H1 (cell line): ENCODE measurements around the gene DNAL1. TPM values are rescaled to one million over a fixed set of nuclear protein-coding genes. Genes with fewer than 3 reads are reported as not detected.

ENCODE experiments used
- CTCF ChIA-PET: fragments of 300-600 bp; sonication (Branson Sonifier 250); formaldehyde crosslinking; loops from one replicate; lab custom pipeline; 2021; ENCODE audit not compliant: partially characterized antibody; lab: Charles Lee
- POLR2A ChIA-PET: fragments of 300-600 bp; sonication (Branson Sonifier 250); formaldehyde crosslinking; loops from one replicate; lab custom pipeline; 2021; ENCODE audit warnings: inconsistent platforms; ENCODE audit not compliant: partially characterized antibody; lab: Charles Lee
- DNase-seq, 2 experiments: peaks; one replicate each; pipeline versions ENCODE4 v3.0.0 to v3.0.0-alpha.2; 2010 to 2022; ENCODE audit warnings: low spot score in 2 of 2, low read depth in 1 of 2, mixed read lengths in 1 of 2
- FAIRE-seq: peaks from 2 replicates; lab custom pipeline; 2011; peaks lifted over from hg19 to GRCh38; lab: Jason Lieb, UNC
- H2AFZ ChIP-seq: 2 replicates; pipeline ENCODE4 v1.8.1; 2012; ENCODE audit warnings: low read length, inconsistent platforms
- H2AK5ac ChIP-seq: 2 replicates; pipeline ENCODE4 v1.6.1; 2013; ENCODE audit warnings: low read depth, low read length
- H2BK120ac ChIP-seq: replicated peaks from 2 replicates; pipeline ENCODE3; 2013; ENCODE audit warnings: low read depth, low read length, inconsistent platforms
- H2BK12ac ChIP-seq: 2 replicates; pipeline ENCODE4 v1.6.1; 2013; ENCODE audit warnings: low read depth, low read length
- H2BK15ac ChIP-seq: 2 replicates; pipeline ENCODE4 v1.6.1; 2013; ENCODE audit warnings: low read length
- H2BK20ac ChIP-seq: 2 replicates; pipeline ENCODE4 v1.6.1; 2013; ENCODE audit warnings: low read length
- H2BK5ac ChIP-seq: 2 replicates; pipeline ENCODE4 v1.6.1; 2013; ENCODE audit warnings: low read depth, low read length
- H3K14ac ChIP-seq: 2 replicates; pipeline ENCODE4 v1.6.1; 2013; ENCODE audit warnings: inconsistent platforms; ENCODE audit not compliant: insufficient read length
- H3K18ac ChIP-seq: 2 replicates; pipeline ENCODE4 v1.6.1; 2013; ENCODE audit warnings: low read length; ENCODE audit errors: extremely low read depth
- H3K23ac ChIP-seq: 2 replicates; pipeline ENCODE4 v1.6.1; 2013; ENCODE audit warnings: inconsistent platforms; ENCODE audit not compliant: insufficient read length
- H3K23me2 ChIP-seq: 2 replicates; pipeline ENCODE4 v1.6.1; 2013; ENCODE audit warnings: low read depth, low read length
- H3K27ac ChIP-seq: 2 replicates; pipeline ENCODE4 v1.6.1; 2011; ENCODE audit warnings: low read depth, low read length, inconsistent platforms
- H3K27me3 ChIP-seq, 4 experiments: replicated peaks in 1 of 4; 1 replicate in 1 of 4; 2 replicates in 3 of 4; pipeline versions ENCODE4 v1.6.1 to v1.8.1; 2011 to 2013; ENCODE audit warnings: low read length in 3 of 4, mild to moderate bottlenecking in 3 of 4, inconsistent platforms in 2 of 4, mixed read lengths in 2 of 4, moderate library complexity in 1 of 4; ENCODE audit not compliant: control insufficient read depth in 3 of 4, insufficient read depth in 3 of 4; ENCODE audit errors: extremely low read depth in 1 of 4
- H3K36me3 ChIP-seq, 4 experiments: 2 replicates each; pipeline versions ENCODE4 v1.6.1 to v1.8.1; 2011 to 2013; ENCODE audit warnings: mild to moderate bottlenecking in 4 of 4, low read length in 3 of 4, moderate library complexity in 2 of 4, control low read depth in 1 of 4, inconsistent platforms in 1 of 4; ENCODE audit not compliant: insufficient read depth in 4 of 4, control insufficient read depth in 2 of 4
- H3K4ac ChIP-seq: replicated peaks from 2 replicates; pipeline ENCODE3; 2013; ENCODE audit warnings: low read length, low read depth, mixed read lengths, inconsistent platforms; ENCODE audit not compliant: insufficient read length
- H3K4me1 ChIP-seq, 4 experiments: replicated peaks in 1 of 4; 1 replicate in 1 of 4; 2 replicates in 3 of 4; pipeline versions ENCODE4 v1.6.1 to v1.8.1; 2011 to 2013; ENCODE audit warnings: low read length in 3 of 4, inconsistent platforms in 2 of 4, mixed read lengths in 1 of 4; ENCODE audit not compliant: insufficient read depth in 4 of 4, control insufficient read depth in 3 of 4
- H3K4me2 ChIP-seq, 2 experiments: 2 replicates each; pipeline versions ENCODE4 v1.6.1 to v1.8.1; 2011 to 2013; ENCODE audit warnings: low read depth in 2 of 2, low read length in 2 of 2, control low read depth in 1 of 2, inconsistent platforms in 1 of 2, mild to moderate bottlenecking in 1 of 2; ENCODE audit not compliant: insufficient read depth in 1 of 2
- H3K4me3 ChIP-seq, 4 experiments: fragments of 200-600, 300-600 bp in 1 of 4; sonication (generic), shearing (Covaris generic), sonication (Bioruptor Twin) in 1 of 4; 2 replicates each; pipeline versions ENCODE4 v1.5.1 to v1.8.1; 2011 to 2016; ENCODE audit warnings: low read length in 4 of 4, low read depth in 3 of 4, control low read depth in 2 of 4, inconsistent platforms in 2 of 4, mild to moderate bottlenecking in 2 of 4, mixed read lengths in 1 of 4, moderate library complexity in 1 of 4; ENCODE audit not compliant: insufficient read depth in 2 of 4; ENCODE audit errors: extremely low read depth in 1 of 4
- H3K56ac ChIP-seq: replicated peaks from 2 replicates; pipeline ENCODE3; 2013; ENCODE audit warnings: low read depth, mild to moderate bottlenecking, mixed read lengths, low read length, inconsistent platforms; ENCODE audit not compliant: insufficient read length
- H3K79me1 ChIP-seq: 2 replicates; pipeline ENCODE4 v1.6.1; 2013; ENCODE audit warnings: low read depth, low read length, control low read depth
- H3K79me2 ChIP-seq, 2 experiments: 2 replicates each; pipeline versions ENCODE4 v1.6.1 to v1.8.1; 2012 to 2013; ENCODE audit warnings: low read length in 2 of 2, mild to moderate bottlenecking in 2 of 2, inconsistent platforms in 1 of 2; ENCODE audit not compliant: insufficient read depth in 2 of 2, control insufficient read depth in 1 of 2
- H3K9ac ChIP-seq, 4 experiments: replicated peaks in 1 of 4; 1 replicate in 1 of 4; 2 replicates in 3 of 4; pipeline versions ENCODE4 v1.6.1 to v1.8.1; 2011 to 2013; ENCODE audit warnings: low read depth in 3 of 4, low read length in 3 of 4, control low read depth in 2 of 4, mild to moderate bottlenecking in 2 of 4, moderate library complexity in 2 of 4, inconsistent platforms in 1 of 4; ENCODE audit errors: extremely low read depth in 1 of 4
- H3K9me3 ChIP-seq, 2 experiments: 2 replicates each; pipeline versions ENCODE4 v1.6.1 to v1.8.1; 2012 to 2013; ENCODE audit warnings: mild to moderate bottlenecking in 2 of 2, moderate library complexity in 2 of 2, control low read depth in 1 of 2, inconsistent platforms in 1 of 2, low read depth in 1 of 2, low read length in 1 of 2, mixed read lengths in 1 of 2; ENCODE audit not compliant: insufficient read depth in 2 of 2
- H4K20me1 ChIP-seq, 2 experiments: replicated peaks in 1 of 2; 2 replicates each; pipeline versions ENCODE3 to v1.8.1; 2011 to 2013; ENCODE audit warnings: inconsistent platforms in 2 of 2, low read length in 2 of 2, mild to moderate bottlenecking in 1 of 2; ENCODE audit not compliant: insufficient read depth in 2 of 2, control insufficient read depth in 1 of 2
- H4K5ac ChIP-seq: 2 replicates; pipeline ENCODE4 v1.6.1; 2013; ENCODE audit warnings: low read length, low read depth, mixed read lengths, inconsistent platforms; ENCODE audit not compliant: insufficient read length
- H4K8ac ChIP-seq: 2 replicates; pipeline ENCODE4 v1.8.0; 2013; ENCODE audit warnings: mild to moderate bottlenecking, moderate library complexity, low read length, inconsistent platforms; ENCODE audit not compliant: insufficient read depth; ENCODE audit errors: extremely low read depth
- H4K91ac ChIP-seq: replicated peaks from 2 replicates; pipeline ENCODE3; 2013; ENCODE audit warnings: low read length, mixed read lengths, inconsistent platforms; ENCODE audit not compliant: insufficient read length
- ATF3 ChIP-seq: IDR thresholded peaks from 2 replicates; pipeline ENCODE4 v1.6.1; 2011; ENCODE audit warnings: low read depth, mild to moderate bottlenecking, low read length; ENCODE audit not compliant: insufficient read depth
- BCL11A ChIP-seq, 2 experiments: IDR thresholded peaks; one replicate each; pipeline ENCODE4 v1.6.1; 2011; ENCODE audit warnings: low read depth in 2 of 2, low read length in 2 of 2, mild to moderate bottlenecking in 2 of 2
- CBX5 ChIP-seq: fragments of 300-800, 300-1000 bp; sonication (generic); IDR thresholded peaks from 2 replicates; pipeline ENCODE4 v1.7.1; 2016; ENCODE audit warnings: antibody characterized with exemption, low read length, low read depth
- CBX8 ChIP-seq: fragments of 300-800, 300-1000 bp; sonication (generic); IDR thresholded peaks from 2 replicates; pipeline ENCODE4 v1.7.1; 2016; ENCODE audit warnings: low read depth, low read length, borderline replicate concordance
- CEBPB ChIP-seq: IDR thresholded peaks from 2 replicates; pipeline ENCODE4 v1.6.1; 2012; ENCODE audit warnings: low read depth, low read length
- EGR1 ChIP-seq: IDR thresholded peaks from 2 replicates; pipeline ENCODE4 v1.6.1; 2011; ENCODE audit warnings: low read depth, low read length, borderline replicate concordance
- GTF2F1 ChIP-seq: IDR thresholded peaks from 2 replicates; pipeline ENCODE4 v1.6.1; 2012; ENCODE audit warnings: low read depth, low read length, improper control_type of control experiment, borderline replicate concordance
- HDAC2 ChIP-seq, 2 experiments: fragments of 300-600 bp in 1 of 2; sonication (generic) in 1 of 2; IDR thresholded peaks; 2 replicates each; pipeline ENCODE4 v1.6.1; 2011 to 2012; ENCODE audit warnings: low read depth in 2 of 2, low read length in 2 of 2, mild to moderate bottlenecking in 2 of 2, moderate library complexity in 2 of 2, borderline replicate concordance in 1 of 2, inconsistent platforms in 1 of 2
- JUN ChIP-seq: IDR thresholded peaks from 2 replicates; pipeline ENCODE4 v1.6.1; 2011; ENCODE audit warnings: low read depth, mild to moderate bottlenecking, improper control_type of control experiment, low read length
- KDM4A ChIP-seq: IDR thresholded peaks from one replicate; pipeline ENCODE4 v1.7.1; 2012; ENCODE audit warnings: low read depth, mild to moderate bottlenecking, moderate library complexity, low read length, inconsistent platforms; ENCODE audit not compliant: severe bottlenecking
- KDM5A ChIP-seq: fragments of 200-600 bp; IDR thresholded peaks from 2 replicates; pipeline ENCODE4 v1.7.1; 2012; ENCODE audit warnings: mild to moderate bottlenecking, low read length, inconsistent platforms, mixed read lengths
- NRF1 ChIP-seq: IDR thresholded peaks from 2 replicates; pipeline ENCODE4 v1.6.1; 2011; ENCODE audit warnings: mild to moderate bottlenecking, low read depth, low read length, improper control_type of control experiment
- SIX5 ChIP-seq: IDR thresholded peaks from 2 replicates; pipeline ENCODE4 v1.6.1; 2011; ENCODE audit warnings: mild to moderate bottlenecking, low read depth, low read length
- SP1 ChIP-seq: IDR thresholded peaks from 2 replicates; pipeline ENCODE4 v1.6.1; 2011; ENCODE audit warnings: low read depth, low read length
- SRF ChIP-seq: IDR thresholded peaks from 2 replicates; pipeline ENCODE4 v1.6.1; 2011; ENCODE audit warnings: mild to moderate bottlenecking, low read depth, low read length, moderate library complexity
- WGBS, 2 experiments: shearing (Covaris generic) in 1 of 2; methylation state at CpG; one replicate each; pipeline versions ENCODE4 v1.1.6 to v1.1.7; 2013 to 2015; ENCODE audit warnings: low lambda C conversion rate in 2 of 2, mixed read lengths in 2 of 2, inconsistent platforms in 1 of 2, low coverage in 1 of 2, missing lambda C conversion rate in 1 of 2; ENCODE audit not compliant: insufficient replicate concordance in 2 of 2, insufficient coverage in 1 of 2, insufficient read length in 1 of 2; ENCODE audit errors: extremely low coverage in 1 of 2, missing lambda C conversion rate in 1 of 2; 5-methylcytosine and 5-hydroxymethylcytosine counted together
- polyA plus RNA-seq, 7 experiments: library from polyadenylated mRNA; depleted of rRNA in 3 of 7; stranded (reverse) in 5 of 7; unstranded in 2 of 7; fragments of >200 nt in 5 of 7; fragments of 200-250 nt in 2 of 7; gene quantifications; 1 replicate in 5 of 7; 2 replicates in 1 of 7; 4 replicates in 1 of 7; pipeline versions ENCODE4 v1.2.1 to v1.2.3, GENCODE V29; 2011 to 2013; ENCODE audit warnings: missing spikeins in 2 of 7, mixed read lengths in 2 of 7
- total RNA-seq: library from RNA; stranded (reverse); fragmentation: NEBNext Ultra II Directional; extraction: Animal tissue kit (Norgen Biotek cat#: 25700); gene quantifications from 2 replicates; pipeline ENCODE4 v1.2.1, GENCODE V29; 2021

DNAL1 gene
- total and polyA plus RNA-seq, 2 of the 8 experiments (the other 6 are each of a cell fraction or from before 2014, with no cell fraction given): 2.8 to 16.8 TPM

DNA sequence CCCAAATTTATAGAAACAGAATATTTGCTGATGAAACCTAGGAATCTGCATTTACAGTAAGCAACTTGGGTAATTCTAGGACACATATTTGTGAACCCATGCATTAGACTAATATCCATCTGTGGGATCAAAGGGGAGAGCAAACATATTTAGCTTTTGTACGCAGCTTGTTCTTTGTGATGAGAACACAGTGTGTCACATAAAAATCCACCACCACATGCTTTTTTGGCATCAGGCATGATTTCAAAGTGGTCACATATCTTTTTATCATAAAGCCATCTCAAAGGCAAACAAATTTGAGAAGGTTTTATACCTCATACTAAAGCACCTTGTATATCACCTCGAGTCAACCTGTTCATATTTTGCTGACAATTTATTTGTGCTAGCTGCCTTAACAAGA is 15.7 kb downstream of the DNAL1 start:
- Histone ChIP-seq H3K18ac (no peak overlapping the region), H3K14ac (no peak overlapping the region), H2BK120ac (no peak overlapping the region), H2BK12ac (no peak overlapping the region), H3K9me3 (no peaks in the 10 kb centered on the region), H3K9ac (no peak overlapping the region), H3K36me3 (no peaks in the 10 kb centered on the region; a peak in 2 of 8 replicates), H4K8ac (no peak overlapping the region), H3K4ac (no peak overlapping the region), H3K4me1 (no peaks in the 10 kb centered on the region), H3K4me2 (no peak overlapping the region), H3K27ac (no peak overlapping the region), H3K4me3 (no peak overlapping the region), H4K91ac (no peak overlapping the region), H4K20me1 (no peaks in the 10 kb centered on the region), H3K79me1 (no peaks in the 10 kb centered on the region), H2AFZ (no peak overlapping the region), H3K27me3 (no peaks in the 10 kb centered on the region), H3K56ac (no peak overlapping the region), H3K79me2 (no peaks in the 10 kb centered on the region), H3K23ac (no peak overlapping the region), H4K5ac (no peak overlapping the region), H3K23me2 (no peaks in the 10 kb centered on the region), H2AK5ac (no peak overlapping the region), H2BK5ac (no peak overlapping the region), H2BK20ac (no peak overlapping the region), H2BK15ac (no peak overlapping the region)
- no peak for DNase-seq
- WGBS, 2 experiments: 96% methylated on average over 2 of the region's 2 CpGs; no CpG with 5 or more reads in 1 of the 2 experiments
- CTCF ChIA-PET: interaction anchor here (0.7 to 1.2 kb wide), 2 partner anchors 13 to 25 kb away, joined by 3 read pairs; no protein-coding TSS in a partner anchor
- POLR2A ChIA-PET: no interaction called here
- FAIRE-seq: no peak
- no peak for TF ChIP-seq CBX8
- TF ChIP-seq KDM5A: no peak
- no peak for TF ChIP-seq SRF
- no peak for TF ChIP-seq ATF3
- no peak for TF ChIP-seq GTF2F1
- TF ChIP-seq EGR1: no peak
- no peak for TF ChIP-seq KDM4A
- no peak for TF ChIP-seq CBX5
- no peak for TF ChIP-seq JUN
- TF ChIP-seq SP1: no peak
- TF ChIP-seq CEBPB: no peak
- TF ChIP-seq BCL11A (IDR thresholded peaks at IDR 0.05; ENCODE audit: low read depth in 2 of 2, low read length in 2 of 2): no peak
- no peak for TF ChIP-seq NRF1
- no peak for TF ChIP-seq HDAC2 (IDR thresholded peaks at IDR 0.05; ENCODE audit: borderline replicate concordance in 1 of 2, low read depth in 2 of 2, low read length in 2 of 2)
- no peak for TF ChIP-seq SIX5
